Fibroblast of mammary gland (primary cell): Measurements from ENCODE around the gene LSP1.

Source experiments
- DNase-seq: peaks from one replicate; pipeline ENCODE4 v3.0.0-alpha.2; 2010; ENCODE audit warnings: low read depth
- H3K4me3 ChIP-seq: 2 replicates; pipeline ENCODE4 v1.5.1; 2011; ENCODE audit warnings: low read depth, mild to moderate bottlenecking, low read length, moderate library complexity; ENCODE audit not compliant: control insufficient read depth
- TF ChIP-seq, protein P1 (sequence below): conservative IDR thresholded peaks from 2 replicates; pipeline ENCODE4 v1.5.1; 2011; ENCODE audit warnings: low read depth, low read length, inconsistent platforms; ENCODE audit not compliant: control insufficient read depth, insufficient read depth

LSP1 gene

DNA sequence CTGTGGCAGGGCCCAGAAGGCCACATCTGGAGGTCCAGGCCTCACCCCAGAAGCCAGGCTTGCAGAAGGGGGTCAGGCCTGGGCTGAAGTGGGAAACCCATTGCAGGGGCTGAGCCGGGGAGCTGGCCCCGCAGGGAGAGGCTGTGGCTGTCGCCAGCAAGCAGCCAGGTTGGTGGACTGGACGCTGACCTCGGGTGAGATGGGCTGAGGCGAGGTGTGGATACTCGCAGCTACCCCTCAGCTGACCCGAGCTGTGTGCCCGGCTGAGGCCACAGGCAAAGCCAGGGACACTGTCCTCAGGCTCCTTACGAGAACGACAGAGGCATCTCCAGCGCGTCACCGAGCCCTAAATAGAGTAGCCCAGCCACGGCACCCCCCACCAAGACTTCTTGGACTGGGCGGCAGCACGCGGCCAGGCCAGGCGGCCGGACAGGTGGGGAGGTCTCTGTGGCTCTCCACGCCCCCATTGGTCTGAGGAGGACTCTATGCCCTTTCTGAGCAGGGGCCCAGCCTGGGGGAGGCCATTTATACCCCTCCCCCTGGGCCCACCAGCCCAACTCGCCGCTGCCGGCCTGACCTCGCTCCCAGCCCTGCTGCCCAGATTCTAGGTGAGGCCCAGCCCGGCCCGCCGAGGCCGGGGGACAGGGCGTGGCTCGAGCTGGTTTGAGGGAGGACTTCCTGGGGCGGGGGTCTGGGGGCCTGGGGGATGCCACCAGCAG lies 14.3 kb upstream of the LSP1 start, which contains the start of gene TNNI2:
Gene TNNI2 (plus strand): TSS at position 556 of the 719 bp plus-strand sequence. CDS start 716 bp downstream, outside the sequence.
- no peak within 1 kb of the TSS for H3K4me3 ChIP-seq
- TF ChIP-seq, protein P1, sequence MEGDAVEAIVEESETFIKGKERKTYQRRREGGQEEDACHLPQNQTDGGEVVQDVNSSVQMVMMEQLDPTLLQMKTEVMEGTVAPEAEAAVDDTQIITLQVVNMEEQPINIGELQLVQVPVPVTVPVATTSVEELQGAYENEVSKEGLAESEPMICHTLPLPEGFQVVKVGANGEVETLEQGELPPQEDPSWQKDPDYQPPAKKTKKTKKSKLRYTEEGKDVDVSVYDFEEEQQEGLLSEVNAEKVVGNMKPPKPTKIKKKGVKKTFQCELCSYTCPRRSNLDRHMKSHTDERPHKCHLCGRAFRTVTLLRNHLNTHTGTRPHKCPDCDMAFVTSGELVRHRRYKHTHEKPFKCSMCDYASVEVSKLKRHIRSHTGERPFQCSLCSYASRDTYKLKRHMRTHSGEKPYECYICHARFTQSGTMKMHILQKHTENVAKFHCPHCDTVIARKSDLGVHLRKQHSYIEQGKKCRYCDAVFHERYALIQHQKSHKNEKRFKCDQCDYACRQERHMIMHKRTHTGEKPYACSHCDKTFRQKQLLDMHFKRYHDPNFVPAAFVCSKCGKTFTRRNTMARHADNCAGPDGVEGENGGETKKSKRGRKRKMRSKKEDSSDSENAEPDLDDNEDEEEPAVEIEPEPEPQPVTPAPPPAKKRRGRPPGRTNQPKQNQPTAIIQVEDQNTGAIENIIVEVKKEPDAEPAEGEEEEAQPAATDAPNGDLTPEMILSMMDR = no peak
- no peak for DNase-seq

- H3K4me3 ChIP-seq = no peak overlapping the region
- DNase-seq = no peak
- TF ChIP-seq, protein P1 = no peak
Measured at GRCh38 chr11:1839204-1839923, 13.5 kb upstream of the LSP1 start.

DNA sequence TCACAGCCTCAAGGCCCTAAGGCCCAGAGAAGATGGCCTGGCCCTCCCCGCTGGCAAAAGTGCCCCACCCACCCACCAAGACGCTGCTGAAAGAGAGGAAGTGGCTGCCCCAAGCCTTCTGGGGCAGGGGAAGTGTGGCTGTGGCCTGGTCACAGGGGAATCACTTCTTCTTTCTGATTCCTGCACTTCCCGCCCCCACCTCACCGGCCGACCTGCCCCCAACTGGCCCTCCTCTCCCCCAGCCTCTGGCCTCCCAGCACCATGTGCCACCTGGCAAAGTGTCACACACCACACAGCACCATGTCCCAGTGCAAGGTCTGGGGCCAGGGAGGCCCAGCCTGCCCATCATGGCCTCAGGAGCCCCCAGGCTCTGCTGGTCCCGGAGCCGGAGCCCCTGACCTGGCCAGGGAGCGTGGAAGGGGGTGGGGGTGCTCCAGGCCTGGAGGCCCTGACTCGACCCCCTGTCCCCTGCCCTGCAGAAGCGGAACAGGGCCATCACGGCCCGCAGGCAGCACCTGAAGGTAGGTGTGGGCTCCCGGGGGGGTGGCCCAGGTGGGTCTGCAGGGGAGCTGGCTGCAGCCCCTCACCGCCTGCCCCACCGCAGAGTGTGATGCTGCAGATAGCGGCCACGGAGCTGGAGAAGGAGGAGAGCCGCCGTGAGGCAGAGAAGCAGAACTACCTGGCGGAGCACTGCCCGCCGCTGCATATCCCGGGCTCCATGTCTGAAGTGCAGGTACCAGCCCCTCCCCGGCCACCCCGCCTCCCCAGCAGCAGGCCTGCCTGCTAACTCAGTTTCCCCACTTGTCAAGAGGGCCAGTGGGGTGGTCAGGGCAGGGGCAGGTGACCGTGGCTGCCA lies 12.7 kb upstream of the LSP1 start:
- no peak overlapping the region for H3K4me3 ChIP-seq
- no peak for DNase-seq
- TF ChIP-seq, protein P1 = no peak

DNA sequence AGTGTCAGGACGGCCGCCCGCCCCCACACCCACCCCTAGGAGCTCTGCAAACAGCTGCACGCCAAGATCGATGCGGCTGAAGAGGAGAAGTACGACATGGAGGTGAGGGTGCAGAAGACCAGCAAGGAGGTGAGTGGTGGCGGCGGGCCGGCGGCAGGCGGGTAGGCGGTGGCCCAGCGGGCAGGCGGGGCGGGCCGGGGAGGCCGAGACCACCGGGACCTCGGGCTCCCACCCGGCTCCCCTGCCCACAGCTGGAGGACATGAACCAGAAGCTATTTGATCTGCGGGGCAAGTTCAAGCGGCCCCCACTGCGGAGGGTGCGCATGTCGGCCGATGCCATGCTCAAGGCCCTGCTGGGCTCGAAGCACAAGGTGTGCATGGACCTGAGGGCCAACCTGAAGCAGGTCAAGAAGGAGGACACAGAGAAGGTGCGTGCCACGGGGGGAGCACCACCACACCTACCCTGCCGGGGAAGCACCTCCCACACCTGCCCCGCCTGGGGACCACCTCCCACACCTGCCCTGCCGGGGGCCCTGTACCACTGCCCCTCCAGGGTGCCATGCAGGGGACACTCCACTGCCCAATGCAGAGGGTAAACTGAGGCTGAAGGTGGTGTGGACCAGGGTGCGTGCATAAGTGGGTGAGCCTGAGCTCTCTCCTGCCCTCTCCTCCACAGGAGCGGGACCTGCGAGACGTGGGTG lies 12.0 kb upstream of the LSP1 start:
- no peak for DNase-seq
- H3K4me3 ChIP-seq = no peak overlapping the region
- TF ChIP-seq, protein P1 = no peak

DNA sequence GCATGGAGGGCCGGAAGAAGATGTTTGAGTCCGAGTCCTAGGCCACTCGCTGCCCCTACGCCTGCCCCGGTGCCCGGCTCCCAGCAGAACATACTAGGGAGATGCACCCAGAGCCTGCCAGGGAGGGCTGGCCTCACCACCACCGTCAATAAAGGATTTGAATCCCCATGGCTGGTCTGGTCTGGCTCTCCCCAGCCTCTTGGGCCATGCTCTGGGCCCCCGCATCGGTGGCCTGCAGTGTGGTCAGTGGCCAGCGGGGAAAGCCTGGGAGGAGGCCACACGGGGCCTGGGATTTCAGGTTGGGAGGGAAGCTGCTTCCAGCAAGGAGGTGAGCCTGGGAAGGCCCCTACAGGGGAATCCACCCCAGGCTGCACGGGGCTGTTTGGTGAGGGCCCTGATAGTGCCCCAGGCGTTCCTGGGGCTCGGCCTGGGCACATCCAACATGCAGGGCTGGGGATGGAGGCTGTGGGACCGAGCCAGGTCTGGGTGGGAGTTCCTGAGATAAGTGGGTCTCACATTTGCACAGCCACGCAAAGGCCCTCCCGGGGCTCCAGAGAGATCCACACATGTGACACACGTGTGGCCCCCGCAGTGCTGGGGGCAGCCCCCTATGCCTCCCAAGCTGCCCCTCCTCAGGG lies 11.3 kb upstream of the LSP1 start:
- no peak for DNase-seq
- TF ChIP-seq, protein P1 = no peak
- H3K4me3 ChIP-seq = no peak overlapping the region
